IMR-90 (cell line): ENCODE results near the gene PHLDA2. TPM values are rescaled to one million over a fixed set of nuclear protein-coding genes. Genes with fewer than 3 reads are reported as not detected.

ENCODE experiments used
- ATAC-seq: fragments of 200-7000 bp; cut with Tn5 transposase; 2 replicates; pipeline ENCODE4 v1.9.1; 2020; ENCODE audit warnings: low read depth, mild to moderate bottlenecking, moderate library complexity
- BruUV-seq: library from RNA; stranded (reverse); fragments of 400-500 nt; replicated peaks from 2 replicates; lab custom pipeline; 2021; lab: Mats Ljungman, UMichigan
- CTCF ChIA-PET: fragments of 300-600 bp; formaldehyde crosslinking; extraction: SDS; loops from one replicate; lab custom pipeline; 2021; ENCODE audit warnings: antibody characterized with exemption; lab: Yijun Ruan, JAX
- POLR2A ChIA-PET: fragments of 300-600 bp; sonication (Branson Sonifier 250); formaldehyde crosslinking; loops from one replicate; lab custom pipeline; 2022; ENCODE audit warnings: antibody characterized with exemption; ENCODE audit not compliant: unreplicated experiment; lab: Charles Lee
- DNase-seq: peaks from one replicate; pipeline ENCODE4 v3.0.0; 2013
- H2AFZ ChIP-seq: replicated peaks from 2 replicates; pipeline ENCODE3; 2013; ENCODE audit warnings: low read length, mild to moderate bottlenecking; ENCODE audit not compliant: poor library complexity
- H2AK5ac ChIP-seq: 2 replicates; pipeline ENCODE4 v1.6.1; 2013; ENCODE audit warnings: low read depth, low read length, inconsistent platforms
- H2AK9ac ChIP-seq: replicated peaks from 2 replicates; pipeline ENCODE3; 2013; ENCODE audit warnings: mild to moderate bottlenecking, low read depth, low read length, moderate library complexity; ENCODE audit not compliant: poor library complexity
- H2BK120ac ChIP-seq: 2 replicates; pipeline ENCODE4 v1.6.1; 2013; ENCODE audit warnings: low read depth, low read length, inconsistent platforms
- H2BK15ac ChIP-seq: 3 replicates; pipeline ENCODE4 v1.6.1; 2013; ENCODE audit warnings: low read depth, low read length, inconsistent platforms
- H2BK20ac ChIP-seq: 2 replicates; pipeline ENCODE4 v1.6.1; 2013; ENCODE audit warnings: low read depth, mild to moderate bottlenecking, inconsistent platforms, low read length, moderate library complexity
- H2BK5ac ChIP-seq: 2 replicates; pipeline ENCODE4 v1.6.1; 2013; ENCODE audit warnings: mild to moderate bottlenecking, low read depth, low read length, inconsistent platforms; ENCODE audit not compliant: poor library complexity, severe bottlenecking
- H3K14ac ChIP-seq: replicated peaks from 2 replicates; pipeline ENCODE4 v1.6.1; 2013; ENCODE audit warnings: low read depth, low read length, inconsistent platforms
- H3K18ac ChIP-seq: 2 replicates; pipeline ENCODE4 v1.6.1; 2013; ENCODE audit warnings: low read depth, low read length, control low read depth
- H3K23ac ChIP-seq: 2 replicates; pipeline ENCODE4 v1.6.1; 2013; ENCODE audit warnings: low read depth, low read length, inconsistent platforms
- H3K27ac ChIP-seq: 2 replicates; pipeline ENCODE4 v1.5.1; 2013; ENCODE audit warnings: mild to moderate bottlenecking, control low read depth, low read length; ENCODE audit not compliant: insufficient read depth
- H3K27me3 ChIP-seq: 2 replicates; pipeline ENCODE4 v1.6.1; 2013; ENCODE audit warnings: low read length; ENCODE audit not compliant: control insufficient read depth, insufficient read depth
- H3K36me3 ChIP-seq: 2 replicates; pipeline ENCODE4 v1.6.1; 2013; ENCODE audit warnings: low read length, mixed read lengths; ENCODE audit not compliant: control insufficient read depth, insufficient read depth
- H3K4ac ChIP-seq: 2 replicates; pipeline ENCODE4 v1.6.1; 2013; ENCODE audit warnings: low read depth, low read length, inconsistent platforms
- H3K4me1 ChIP-seq: 2 replicates; pipeline ENCODE4 v1.6.1; 2013; ENCODE audit warnings: low read length, mixed read lengths; ENCODE audit not compliant: control insufficient read depth, insufficient read depth
- H3K4me2 ChIP-seq: 2 replicates; pipeline ENCODE4 v1.6.1; 2013; ENCODE audit warnings: low read depth, mild to moderate bottlenecking, control low read depth, low read length, moderate library complexity
- H3K4me3 ChIP-seq: 2 replicates; pipeline ENCODE4 v1.5.1; 2013; ENCODE audit warnings: low read depth, mild to moderate bottlenecking, control low read depth, low read length, moderate library complexity; ENCODE audit not compliant: insufficient read depth
- H3K56ac ChIP-seq: 2 replicates; pipeline ENCODE4 v1.6.1; 2013; ENCODE audit warnings: low read length, inconsistent platforms; ENCODE audit not compliant: insufficient read depth; ENCODE audit errors: extremely low read depth
- H3K79me1 ChIP-seq, 2 experiments: 2 replicates each; pipeline ENCODE4 v1.6.1; 2013; ENCODE audit warnings: low read length in 2 of 2, inconsistent platforms in 1 of 2, low read depth in 1 of 2
- H3K9ac ChIP-seq: 2 replicates; pipeline ENCODE4 v1.6.1; 2013; ENCODE audit warnings: low read depth, low read length, control low read depth
- H3K9me1 ChIP-seq: 2 replicates; pipeline ENCODE4 v1.6.1; 2013; ENCODE audit warnings: low read length, inconsistent platforms; ENCODE audit not compliant: insufficient read depth
- H3K9me3 ChIP-seq: 2 replicates; pipeline ENCODE4 v1.6.1; 2013; ENCODE audit warnings: low read length; ENCODE audit not compliant: control insufficient read depth, insufficient read depth
- H4K20me1 ChIP-seq: 2 replicates; pipeline ENCODE4 v1.6.1; 2013; ENCODE audit warnings: low read length, inconsistent platforms; ENCODE audit not compliant: insufficient read depth
- H4K5ac ChIP-seq: 2 replicates; pipeline ENCODE4 v1.6.1; 2013; ENCODE audit warnings: mild to moderate bottlenecking, low read depth, low read length, control low read depth
- H4K8ac ChIP-seq, 2 experiments: 2 replicates each; pipeline ENCODE4 v1.6.1; 2013; ENCODE audit warnings: low read depth in 2 of 2, low read length in 2 of 2, control low read depth in 1 of 2, inconsistent platforms in 1 of 2
- H4K91ac ChIP-seq: 2 replicates; pipeline ENCODE4 v1.6.1; 2013; ENCODE audit warnings: low read depth, low read length, inconsistent platforms; ENCODE audit not compliant: insufficient read depth
- CEBPB ChIP-seq: IDR thresholded peaks from 2 replicates; pipeline ENCODE4 v1.6.1; 2012; ENCODE audit warnings: low read depth, low read length, improper control_type of control experiment
- MAFK ChIP-seq: IDR thresholded peaks from 2 replicates; pipeline ENCODE4 v1.6.1; 2012; ENCODE audit warnings: low read depth, low read length, improper control_type of control experiment
- WGBS, 2 experiments: methylation state at CpG; one replicate each; pipeline versions ENCODE4 v1.1.5 to v1.1.7; 2013; ENCODE audit warnings: missing lambda C conversion rate in 2 of 2; ENCODE audit not compliant: insufficient read length in 1 of 2; ENCODE audit errors: extremely low coverage in 2 of 2; 5-methylcytosine and 5-hydroxymethylcytosine counted together
- dilution Hi-C: fragments of 300-500 bp; cut with HindIII; formaldehyde crosslinking; loops from one replicate; pipeline ENCODE4 v1.14.3; 2018; ENCODE audit warnings: low sequenced_read_pairs; ENCODE audit not compliant: unreplicated experiment
- in situ Hi-C: fragments of 300-500 bp; cut with MboI; formaldehyde crosslinking; loops from 3 replicates; pipeline ENCODE4 v1.14.3; 2019; ENCODE audit warnings: low sequenced_read_pairs, inconsistent platforms, mixed read lengths
- intact Hi-C: fragments of 100-400 bp; cut with micrococcal nuclease; formaldehyde crosslinking; loops from 2 replicates; pipeline ENCODE4 v1.10.0; 2022
- polyA plus RNA-seq, 3 experiments: library from polyadenylated mRNA; depleted of rRNA; stranded (reverse); fragments of >200 nt; gene quantifications; 2 replicates each; pipeline ENCODE4 v1.2.3, GENCODE V29; 2012; ENCODE audit warnings: low replicate concordance in 1 of 3
- total RNA-seq: library from RNA; depleted of rRNA; stranded (reverse); fragments of >200 nt; gene quantifications from 2 replicates; pipeline ENCODE4 v1.2.3, GENCODE V29; 2012

PHLDA2 gene
- total and polyA plus RNA-seq, 2 of the 4 experiments (the other 2 are of a cell fraction) = 3.8 to 89.0 TPM

DNA sequence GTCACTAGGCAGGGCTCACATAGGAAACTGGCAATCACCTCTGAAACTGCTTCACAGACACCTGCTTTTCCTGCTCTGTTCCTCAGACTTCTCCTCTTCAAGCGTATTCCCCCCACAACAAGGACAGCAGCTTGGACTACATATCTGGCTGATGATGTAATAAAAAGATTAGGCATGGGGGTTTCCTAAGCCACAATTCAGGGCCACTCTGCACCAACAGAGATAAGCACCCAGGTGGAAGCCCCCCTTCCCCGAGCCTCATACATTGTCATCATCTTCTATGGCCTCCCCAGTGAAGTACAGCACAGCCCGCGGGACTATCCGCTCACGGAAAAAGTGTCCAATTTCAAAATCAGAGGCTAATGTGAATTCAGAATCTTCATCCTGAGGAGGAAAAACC is 25.0 kb upstream of the PHLDA2 start:
- Histone ChIP-seq H3K9ac (no peak overlapping the region), H3K79me1 (peaks cover 45 to 62% of the 10 kb centered on the region in 2 experiments), H3K27me3 (no peaks in the 10 kb centered on the region), H4K91ac (no peak overlapping the region), H3K56ac (no peak overlapping the region), H2BK15ac (no peak overlapping the region), H3K9me1 (peaks cover 23% of the 10 kb centered on the region), H2AFZ (no peak overlapping the region), H3K36me3 (peaks cover 65% of the 10 kb centered on the region), H2BK120ac (no peak overlapping the region), H3K4ac (no peak overlapping the region), H2BK5ac (no peak overlapping the region), H3K23ac (no peak overlapping the region), H3K14ac (no peak overlapping the region), H3K27ac (no peak overlapping the region), H3K18ac (no peak overlapping the region), H2BK20ac (no peak overlapping the region), H2AK5ac (no peak overlapping the region), H4K20me1 (peaks cover 3% of the 10 kb centered on the region; the same call in 1 of the 2 replicates), H3K9me3 (no peaks in the 10 kb centered on the region), H4K8ac (no peak overlapping the region), H2AK9ac (no peak overlapping the region), H3K4me1 (peaks cover 25% of the 10 kb centered on the region), H3K4me2 (no peak overlapping the region), H3K4me3 (no peak overlapping the region), H4K5ac (no peak overlapping the region)
- CTCF ChIA-PET = interaction anchor here (0.6 kb wide), 1 partner anchor 35 kb away, joined by 4 read pairs; no protein-coding TSS in a partner anchor
- in situ Hi-C loops (no loop called here), intact Hi-C loops (no loop called here), dilution Hi-C loops (no loop called here)
- TF ChIP-seq CEBPB (0 out of 2 replicates have a peak, but pooled peaks have one; percentile 13), MAFK (no peak)
- 100% methylated on average over 2 of the region's 6 CpGs; no CpG with 5 or more reads in 1 of the 2 experiments for WGBS, 2 experiments
- no TSS peak for BruUV-seq
- ATAC-seq (no peak), DNase-seq (peak; percentile 18)
- POLR2A ChIA-PET = no interaction called here
